ENCODE measurements around the gene RPRM. TPM values are rescaled to one million over a fixed set of nuclear protein-coding genes. Genes with fewer than 3 reads are reported as not detected.

The RPRM gene
- total and polyA plus RNA-seq, 10 of the 15 experiments (the other 5 are each of a cell fraction or from before 2014, with no cell fraction given): 0.06 to 0.37 (median 0.11) TPM; not detected in 7

- TF ChIP-seq, protein P1, sequence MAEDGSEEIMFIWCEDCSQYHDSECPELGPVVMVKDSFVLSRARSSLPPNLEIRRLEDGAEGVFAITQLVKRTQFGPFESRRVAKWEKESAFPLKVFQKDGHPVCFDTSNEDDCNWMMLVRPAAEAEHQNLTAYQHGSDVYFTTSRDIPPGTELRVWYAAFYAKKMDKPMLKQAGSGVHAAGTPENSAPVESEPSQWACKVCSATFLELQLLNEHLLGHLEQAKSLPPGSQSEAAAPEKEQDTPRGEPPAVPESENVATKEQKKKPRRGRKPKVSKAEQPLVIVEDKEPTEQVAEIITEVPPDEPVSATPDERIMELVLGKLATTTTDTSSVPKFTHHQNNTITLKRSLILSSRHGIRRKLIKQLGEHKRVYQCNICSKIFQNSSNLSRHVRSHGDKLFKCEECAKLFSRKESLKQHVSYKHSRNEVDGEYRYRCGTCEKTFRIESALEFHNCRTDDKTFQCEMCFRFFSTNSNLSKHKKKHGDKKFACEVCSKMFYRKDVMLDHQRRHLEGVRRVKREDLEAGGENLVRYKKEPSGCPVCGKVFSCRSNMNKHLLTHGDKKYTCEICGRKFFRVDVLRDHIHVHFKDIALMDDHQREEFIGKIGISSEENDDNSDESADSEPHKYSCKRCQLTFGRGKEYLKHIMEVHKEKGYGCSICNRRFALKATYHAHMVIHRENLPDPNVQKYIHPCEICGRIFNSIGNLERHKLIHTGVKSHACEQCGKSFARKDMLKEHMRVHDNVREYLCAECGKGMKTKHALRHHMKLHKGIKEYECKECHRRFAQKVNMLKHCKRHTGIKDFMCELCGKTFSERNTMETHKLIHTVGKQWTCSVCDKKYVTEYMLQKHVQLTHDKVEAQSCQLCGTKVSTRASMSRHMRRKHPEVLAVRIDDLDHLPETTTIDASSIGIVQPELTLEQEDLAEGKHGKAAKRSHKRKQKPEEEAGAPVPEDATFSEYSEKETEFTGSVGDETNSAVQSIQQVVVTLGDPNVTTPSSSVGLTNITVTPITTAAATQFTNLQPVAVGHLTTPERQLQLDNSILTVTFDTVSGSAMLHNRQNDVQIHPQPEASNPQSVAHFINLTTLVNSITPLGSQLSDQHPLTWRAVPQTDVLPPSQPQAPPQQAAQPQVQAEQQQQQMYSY (CRISPR knock-in tag; IDR thresholded peaks at IDR 0.05): no peak
- TF ChIP-seq FOS (IDR thresholded peaks at IDR 0.05; ENCODE audit: borderline replicate concordance, extremely low read depth, insufficient read length): no peak
- TF ChIP-seq POU2F2 (IDR thresholded peaks at IDR 0.05; ENCODE audit: borderline replicate concordance, low read depth, low read length): no peak
Observed at GRCh38 chr2:153476816-153477635, 1.5 kb downstream of the RPRM start (continued).

- no peak overlapping the region for H3K4me3 ChIP-seq
- ChIA-PET RAD21 (ENCODE audit: unreplicated experiment) (no interaction called here), CTCF (interaction anchor here (0.8 kb wide), 1 partner anchor 39 kb away, joined by 3 read pairs; no protein-coding TSS in a partner anchor), POLR2A (no interaction called here), SMC1A (ENCODE audit: uncharacterized antibody, unreplicated experiment) (no interaction called here)
- TF ChIP-seq TCF12 (IDR thresholded peaks at IDR 0.05; ENCODE audit: low read depth, low read length): no peak
- TF ChIP-seq SREBF1 (IDR thresholded peaks at IDR 0.05; ENCODE audit: low read length): no peak
- TF ChIP-seq POLR2AphosphoS5 (IDR thresholded peaks at IDR 0.05; ENCODE audit: low read length): no peak
- no peak for TF ChIP-seq EZH2 (IDR thresholded peaks at IDR 0.05; ENCODE audit: borderline replicate concordance, control insufficient read depth, low read depth, low read length)
- no peak for TF ChIP-seq EP300 (IDR thresholded peaks at IDR 0.05; ENCODE audit: borderline replicate concordance in 1 of 2, control insufficient read depth in 1 of 2, low read depth in 2 of 2, low read length in 2 of 2)
- no peak for TF ChIP-seq STAT1 (conservative IDR thresholded peaks at IDR 0.05)
- no peak for TF ChIP-seq ATF7 (IDR thresholded peaks at IDR 0.05; ENCODE audit: low read depth)
- no peak for TF ChIP-seq HDGF (IDR thresholded peaks at IDR 0.05)
- TF ChIP-seq, protein P2, sequence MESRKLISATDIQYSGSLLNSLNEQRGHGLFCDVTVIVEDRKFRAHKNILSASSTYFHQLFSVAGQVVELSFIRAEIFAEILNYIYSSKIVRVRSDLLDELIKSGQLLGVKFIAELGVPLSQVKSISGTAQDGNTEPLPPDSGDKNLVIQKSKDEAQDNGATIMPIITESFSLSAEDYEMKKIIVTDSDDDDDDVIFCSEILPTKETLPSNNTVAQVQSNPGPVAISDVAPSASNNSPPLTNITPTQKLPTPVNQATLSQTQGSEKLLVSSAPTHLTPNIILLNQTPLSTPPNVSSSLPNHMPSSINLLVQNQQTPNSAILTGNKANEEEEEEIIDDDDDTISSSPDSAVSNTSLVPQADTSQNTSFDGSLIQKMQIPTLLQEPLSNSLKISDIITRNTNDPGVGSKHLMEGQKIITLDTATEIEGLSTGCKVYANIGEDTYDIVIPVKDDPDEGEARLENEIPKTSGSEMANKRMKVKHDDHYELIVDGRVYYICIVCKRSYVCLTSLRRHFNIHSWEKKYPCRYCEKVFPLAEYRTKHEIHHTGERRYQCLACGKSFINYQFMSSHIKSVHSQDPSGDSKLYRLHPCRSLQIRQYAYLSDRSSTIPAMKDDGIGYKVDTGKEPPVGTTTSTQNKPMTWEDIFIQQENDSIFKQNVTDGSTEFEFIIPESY (IDR thresholded peaks at IDR 0.05): no peak
- 15% methylated on average over 7 of the region's 7 CpGs for WGBS (ENCODE audit: insufficient coverage, insufficient replicate concordance, low lambda C conversion rate, missing lambda C conversion rate)
- DNase-seq (ENCODE audit: low read depth, low spot score) (no peak), ATAC-seq (no peak), FAIRE-seq (no peak)
- no peak overlapping the region for H3K27ac ChIP-seq (ENCODE audit: control insufficient read depth, insufficient read depth)
- H3K9me3 ChIP-seq (replicated peaks; ENCODE audit: control insufficient read depth, insufficient read depth, low read length): no peaks in the 10 kb centered on the region; the same call in 2 of the 3 replicates
- no peak overlapping the region for H2AFZ ChIP-seq (ENCODE audit: control insufficient read depth, low read depth, low read length)
- no peaks in the 10 kb centered on the region for H4K20me1 ChIP-seq (ENCODE audit: control insufficient read depth, insufficient read depth)
- no peaks in the 10 kb centered on the region for H3K36me3 ChIP-seq (ENCODE audit: control insufficient read depth in 2 of 2, insufficient read depth in 2 of 2, low read length in 1 of 2)
- in situ Hi-C loops (cut with MboI) (no loop called here), intact Hi-C loops (cut with micrococcal nuclease; ENCODE audit: unreplicated experiment) (loop anchor here (5.0 kb wide), 1 partner anchor 719 kb away; no protein-coding TSS in a partner anchor)
- H3K79me2 ChIP-seq (ENCODE audit: control insufficient read depth, insufficient read depth, low read length): no peaks in the 10 kb centered on the region
- no TSS peak for BruUV-seq (replicated peaks)
- H3K4me1 ChIP-seq (ENCODE audit: control insufficient read depth, insufficient read depth, low read length): peaks cover 4% of the 10 kb centered on the region
- H3K27me3 ChIP-seq (replicated peaks in 1 of 2; ENCODE audit: control insufficient read depth in 2 of 2, insufficient read depth in 2 of 2, low read length in 1 of 2): peaks cover 6 to 19% of the 10 kb centered on the region in 2 experiments
- H3K9ac ChIP-seq (ENCODE audit: control insufficient read depth, insufficient read depth, low read length): no peak overlapping the region
- no peak overlapping the region for H3K4me2 ChIP-seq (ENCODE audit: control insufficient read depth, insufficient read depth)
Observed at GRCh38 chr2:153476491-153476815, 2.1 kb downstream of the RPRM start.
